ENCODE results near the gene HFE.

- TF ChIP-seq SUZ12 (IDR thresholded peaks at IDR 0.05; ENCODE audit: extremely low read depth, insufficient read depth, insufficient read length) (no peak), YY1 (IDR thresholded peaks at IDR 0.05; ENCODE audit: insufficient read depth, insufficient read length) (no peak)
These were observed 16.0 kb downstream of the HFE start for GRCh38 chr6:26103141-26103769.

Data from NT2/D1 (cell line).